ENCODE results near the gene TOLLIP. TPM values are rescaled to one million over a fixed set of nuclear protein-coding genes. Genes with fewer than 3 reads are reported as not detected.
"Not testable (repeated sequence)": the region's sequence is repeated elsewhere in the genome, so short reads cannot be mapped to it uniquely, and the experiment has no call there.

Gene TOLLIP
- 10 to 100 TPM; 44.1 to 46.4 TPM for total RNA-seq
- long read RNA-seq, donor 1, transcript TOLLIP-202 (6 exons, 3,617 nt): major isoform, 32 of 56 reads
- long read RNA-seq, donor 1, partial matches to known transcripts: 9 of 56 reads
- long read RNA-seq, donor 1, other reads (novel, unspliced or antisense): 15 of 56 reads
- long read RNA-seq, donor 2, transcript TOLLIP-202 (6 exons, 3,617 nt): major isoform, 106 of 131 reads
- long read RNA-seq, donor 2, partial matches to known transcripts: 8 of 131 reads
- long read RNA-seq, donor 2, other reads (novel, unspliced or antisense): 13 of 131 reads

DNA sequence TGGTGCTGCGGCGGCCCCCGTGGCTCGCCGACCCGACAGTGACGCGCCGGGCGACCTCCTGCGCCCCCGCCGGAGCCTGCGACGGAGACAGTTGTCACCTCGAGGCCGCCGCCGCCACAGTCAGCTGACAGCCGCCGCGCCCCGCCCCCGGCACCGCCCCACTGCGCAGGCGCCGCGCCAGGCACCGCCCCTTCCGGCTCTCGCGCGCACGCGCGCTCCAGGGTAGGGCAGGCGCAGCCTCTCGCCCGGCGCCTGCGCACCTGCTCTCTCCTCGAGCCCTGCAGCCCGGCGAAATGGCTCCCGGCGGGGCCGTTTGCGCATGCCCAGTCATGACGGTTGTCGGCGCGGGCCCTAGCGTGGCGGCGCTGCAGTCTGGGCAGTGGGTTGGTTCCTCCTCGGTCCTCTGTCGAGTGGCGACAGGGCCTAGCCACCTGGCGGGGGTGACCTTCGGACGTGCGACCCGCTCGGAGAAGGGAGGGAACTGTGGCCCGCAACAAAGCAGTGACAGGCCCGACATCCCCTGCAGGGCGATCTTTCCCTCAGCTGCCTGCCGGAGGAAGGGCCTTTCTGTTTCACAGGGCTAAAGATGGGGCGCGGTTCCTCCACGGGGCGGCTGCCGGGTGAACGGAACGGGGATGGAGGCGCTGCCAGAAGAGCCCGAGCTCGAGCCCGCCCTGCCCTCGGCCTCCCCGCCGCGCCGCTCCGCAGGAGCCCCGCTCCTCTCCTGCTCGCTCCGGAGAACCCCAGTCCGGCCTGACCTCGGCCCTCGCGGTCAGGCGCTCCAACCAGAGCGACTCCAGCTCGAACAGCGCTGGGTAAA lies at the start of gene TOLLIP:
Gene TOLLIP (minus strand): TSS at position 135 of the 820 bp plus-strand sequence. CDS start 134 bp downstream, at position 1.
- peak; percentile 99 for DNase-seq (ENCODE audit: low spot score)
- intact Hi-C loops (cut with DNase I): no loop called here

DNA sequence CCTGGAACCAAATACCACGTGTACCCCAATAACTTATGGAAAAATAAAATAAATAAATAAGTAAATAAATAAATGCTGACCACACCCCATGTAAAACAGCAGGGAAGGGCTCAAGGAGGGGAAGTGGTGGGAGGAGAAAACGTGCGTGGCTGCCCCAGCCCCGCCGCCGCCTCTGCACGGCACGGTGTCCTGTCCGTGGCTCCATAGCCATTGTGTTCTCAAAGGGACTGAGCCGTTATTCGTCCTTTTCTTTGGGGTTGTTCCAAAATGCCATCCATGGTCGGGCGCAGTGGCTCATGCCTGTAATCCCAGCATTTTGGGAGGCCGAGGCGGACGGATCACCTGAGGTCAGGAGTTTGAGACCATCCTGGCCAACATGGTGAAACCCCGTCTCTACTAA lies 49.5 kb upstream of the TOLLIP start:
- intact Hi-C loops (cut with DNase I); DNase-seq (ENCODE audit: low spot score): not testable (repeated sequence)

DNA sequence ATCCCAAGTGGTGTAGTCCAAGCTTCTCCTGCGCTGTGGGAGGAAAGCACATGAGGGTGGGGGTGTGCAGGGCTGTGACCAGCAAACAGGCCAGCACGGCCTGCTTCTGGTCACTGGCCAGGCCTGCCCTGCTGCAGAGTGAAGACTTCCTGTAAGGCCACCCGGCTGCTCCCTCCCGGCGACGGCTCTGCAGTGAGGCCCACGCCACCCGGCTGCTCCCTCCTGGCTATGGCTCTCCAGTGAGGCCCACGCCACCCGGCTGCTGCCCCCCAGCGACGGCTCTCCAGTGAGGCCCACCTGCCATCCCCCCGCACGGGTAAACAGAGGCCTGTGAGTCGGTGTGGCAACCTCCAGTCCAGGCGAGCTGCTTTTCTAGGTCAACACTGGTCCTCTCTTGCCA lies 48.9 kb upstream of the TOLLIP start:
- DNase-seq (ENCODE audit: low spot score): no peak
- intact Hi-C loops (cut with DNase I): no loop called here

DNA sequence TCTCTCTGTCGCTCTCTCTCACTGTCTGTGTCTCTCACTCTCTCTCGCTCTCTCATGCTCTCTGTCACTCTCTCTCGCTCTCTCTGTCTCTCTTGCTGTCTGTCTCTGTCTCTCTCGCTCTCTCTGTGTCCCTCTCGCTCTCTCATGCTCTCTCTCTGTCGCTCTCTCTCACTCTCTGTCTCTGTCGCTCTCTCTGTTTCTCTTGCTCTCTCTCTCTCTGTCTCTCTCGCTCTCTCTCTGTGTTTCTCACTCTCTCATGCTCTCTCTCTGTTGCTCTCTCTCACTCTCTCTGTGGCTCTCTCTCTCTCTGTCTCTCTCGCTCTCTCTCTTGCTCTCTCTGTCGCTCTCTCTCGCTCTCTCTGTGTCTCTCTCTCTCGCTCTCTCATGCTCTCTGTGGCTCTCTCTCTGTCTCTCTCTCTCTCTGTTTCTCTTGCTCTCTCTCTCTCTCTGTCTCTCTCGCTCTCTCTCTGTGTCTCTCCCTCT lies 47.1 kb upstream of the TOLLIP start:
- DNase-seq (ENCODE audit: low spot score): no peak
- intact Hi-C loops (cut with DNase I): no loop called here

DNA sequence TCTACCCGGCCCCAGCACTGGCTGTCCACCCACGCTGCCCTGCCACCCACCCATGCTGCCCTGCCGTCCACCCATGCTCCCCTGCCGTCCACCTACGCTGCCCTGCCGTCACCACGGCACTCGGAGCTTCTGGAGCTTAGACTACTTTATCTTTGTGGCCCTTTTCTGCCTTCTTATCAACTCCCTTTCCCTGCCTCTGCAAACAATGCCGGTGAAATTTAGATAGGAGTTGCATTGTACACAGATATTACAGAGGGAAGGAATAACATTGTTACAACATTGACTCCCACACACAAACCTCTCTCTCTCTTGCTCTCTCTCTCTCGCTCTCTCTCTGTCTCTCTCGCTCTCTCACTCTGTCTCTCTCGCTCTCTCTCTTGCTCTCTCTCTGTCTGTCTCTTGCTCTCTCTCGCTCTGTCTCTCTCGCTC lies 46.6 kb upstream of the TOLLIP start:
- intact Hi-C loops (cut with DNase I): no loop called here
- DNase-seq (ENCODE audit: low spot score): no peak

DNA sequence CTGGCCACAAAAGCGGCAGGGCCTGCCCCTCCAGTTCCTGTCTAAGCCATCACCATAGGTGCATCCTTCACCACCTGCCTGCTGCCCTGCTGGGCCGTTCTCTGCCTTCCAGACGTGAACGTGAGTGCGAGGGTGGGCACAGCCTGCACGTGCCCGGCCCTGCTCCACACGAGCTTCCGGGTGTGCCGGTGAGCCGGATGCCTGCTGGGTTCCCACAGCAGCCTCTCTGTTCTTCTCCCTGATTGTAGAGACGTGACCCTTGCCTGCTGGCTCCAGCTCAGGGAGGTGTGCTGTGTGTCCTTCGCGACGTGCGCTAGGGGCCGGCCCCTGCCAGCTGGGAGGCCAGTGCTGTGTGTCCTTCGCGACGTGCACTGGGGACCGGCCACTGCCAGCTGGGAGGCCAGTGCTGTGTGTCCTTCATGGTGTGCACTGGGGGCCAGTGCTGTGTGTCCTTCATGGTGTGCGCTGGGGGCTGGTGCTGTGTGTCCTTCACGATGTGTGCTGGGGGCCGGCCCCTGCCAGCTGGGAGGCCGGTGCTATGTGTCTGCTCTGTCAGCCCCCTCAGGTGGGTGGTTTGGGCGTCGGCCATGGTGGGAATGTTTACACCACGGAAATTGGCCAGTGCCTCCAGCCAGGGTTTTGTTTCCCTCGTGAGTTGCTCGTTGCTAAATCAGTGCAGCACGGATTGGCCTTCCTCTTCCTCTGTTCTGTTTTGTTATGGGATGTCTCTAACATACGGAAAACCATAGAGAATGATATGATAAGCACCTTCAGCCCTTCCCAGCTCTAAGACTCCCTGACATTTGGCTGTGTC lies 44.9 kb upstream of the TOLLIP start:
- intact Hi-C loops (cut with DNase I): no loop called here
- DNase-seq (ENCODE audit: low spot score): peak; percentile 66

DNA sequence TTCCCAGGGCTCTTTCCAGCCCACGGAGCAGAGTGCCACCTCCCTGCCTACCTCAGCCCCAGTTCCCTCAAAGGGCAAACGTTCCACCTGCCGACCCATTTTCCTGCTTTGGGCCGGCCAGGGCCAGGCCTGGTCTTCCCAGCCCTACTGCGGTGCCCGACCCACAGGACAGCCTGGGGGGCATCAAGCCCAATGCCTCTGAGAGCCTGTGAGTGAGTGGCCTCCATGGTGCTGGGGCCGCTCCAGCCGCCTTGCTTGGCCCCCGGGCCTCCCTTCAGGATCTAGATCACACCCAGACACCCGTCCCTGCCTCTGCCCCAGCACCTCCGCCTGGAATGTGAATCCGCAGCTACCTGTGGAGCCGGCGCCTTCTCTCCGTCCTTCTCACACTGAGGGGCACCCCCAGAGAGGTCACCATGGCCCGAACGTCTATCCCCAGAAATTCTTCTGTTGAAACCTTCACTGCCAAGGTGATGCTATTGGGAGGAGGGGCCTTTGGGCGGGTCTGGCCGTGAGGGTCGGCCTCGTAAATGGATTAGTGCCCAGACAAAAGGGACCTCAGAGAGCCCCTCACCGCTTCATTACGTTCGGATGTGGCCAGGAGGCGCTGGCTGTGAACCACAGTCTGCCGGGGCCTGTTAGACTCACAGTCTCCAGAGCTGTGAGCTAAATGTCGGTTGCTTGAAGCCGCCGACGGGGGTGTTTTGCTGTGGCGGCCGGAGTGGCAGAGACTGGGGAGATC lies 44.1 kb upstream of the TOLLIP start:
- intact Hi-C loops (cut with DNase I): no loop called here
- peak; percentile 55 for DNase-seq (ENCODE audit: low spot score)

DNA sequence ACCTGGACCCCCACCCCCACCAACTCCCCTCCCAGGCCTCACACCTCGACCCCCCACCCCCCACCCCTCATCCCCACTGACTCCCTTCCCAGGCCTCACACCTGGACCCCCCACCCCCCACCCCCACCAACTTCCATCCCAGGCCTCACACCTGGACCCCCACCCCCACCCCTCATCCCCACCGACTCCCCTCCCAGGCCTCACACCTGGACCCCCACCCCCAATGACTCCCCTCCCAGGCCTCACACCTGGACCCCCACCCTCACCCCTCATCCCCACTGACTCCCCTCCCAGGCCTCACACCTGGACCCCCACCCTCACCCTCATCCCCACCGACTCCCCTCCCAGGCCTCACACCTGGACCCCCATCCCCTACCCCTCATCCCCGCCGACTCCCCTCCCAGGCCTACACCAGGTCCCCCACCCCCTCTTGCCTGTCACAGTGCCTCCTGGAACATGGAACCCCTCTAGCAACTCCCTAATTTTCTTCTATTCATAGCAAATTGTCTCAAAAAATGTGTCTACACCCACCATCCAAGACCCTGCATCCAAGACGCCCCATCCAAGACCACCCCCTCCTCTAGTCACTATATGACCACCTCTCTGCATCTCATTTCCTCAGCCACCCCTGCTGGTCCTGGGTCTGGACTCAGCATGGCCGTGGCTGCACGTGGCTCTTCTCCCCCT lies 43.4 kb upstream of the TOLLIP start:
- peak; percentile 30 for DNase-seq (ENCODE audit: low spot score)
- intact Hi-C loops (cut with DNase I): no loop called here

DNA sequence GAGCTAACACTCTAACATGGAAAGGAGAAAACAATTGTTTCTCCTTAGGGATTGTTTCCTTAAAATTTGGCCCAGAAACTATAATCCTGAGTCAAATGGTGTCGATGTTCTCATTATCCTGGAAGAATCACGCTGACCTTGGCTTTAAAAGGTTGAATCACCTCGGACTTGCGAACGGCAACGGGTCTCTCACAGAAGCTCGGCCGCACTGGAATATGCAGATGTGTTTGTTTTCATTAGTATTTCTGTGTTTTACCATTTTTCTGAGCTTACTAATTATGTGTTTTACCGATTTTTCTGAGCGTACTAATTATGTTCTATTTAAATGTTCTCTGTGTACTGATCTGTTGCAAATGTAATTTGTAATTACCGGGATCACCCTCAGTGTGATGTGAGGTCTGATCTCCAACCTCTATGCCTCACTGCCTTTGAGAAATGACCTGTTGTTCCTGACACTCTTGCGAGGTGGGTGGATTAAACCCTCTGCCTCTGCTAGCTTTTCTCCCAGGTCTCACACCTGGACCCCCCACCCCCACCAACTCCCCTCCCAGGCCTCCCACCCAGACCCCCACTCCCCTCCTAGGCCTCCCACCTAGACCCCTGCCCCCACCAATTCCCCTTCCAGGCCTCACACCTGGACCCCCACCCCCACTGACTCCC lies 42.0 kb upstream of the TOLLIP start:
- intact Hi-C loops (cut with DNase I): no loop called here
- peak; percentile 51 for DNase-seq (ENCODE audit: low spot score)

DNA sequence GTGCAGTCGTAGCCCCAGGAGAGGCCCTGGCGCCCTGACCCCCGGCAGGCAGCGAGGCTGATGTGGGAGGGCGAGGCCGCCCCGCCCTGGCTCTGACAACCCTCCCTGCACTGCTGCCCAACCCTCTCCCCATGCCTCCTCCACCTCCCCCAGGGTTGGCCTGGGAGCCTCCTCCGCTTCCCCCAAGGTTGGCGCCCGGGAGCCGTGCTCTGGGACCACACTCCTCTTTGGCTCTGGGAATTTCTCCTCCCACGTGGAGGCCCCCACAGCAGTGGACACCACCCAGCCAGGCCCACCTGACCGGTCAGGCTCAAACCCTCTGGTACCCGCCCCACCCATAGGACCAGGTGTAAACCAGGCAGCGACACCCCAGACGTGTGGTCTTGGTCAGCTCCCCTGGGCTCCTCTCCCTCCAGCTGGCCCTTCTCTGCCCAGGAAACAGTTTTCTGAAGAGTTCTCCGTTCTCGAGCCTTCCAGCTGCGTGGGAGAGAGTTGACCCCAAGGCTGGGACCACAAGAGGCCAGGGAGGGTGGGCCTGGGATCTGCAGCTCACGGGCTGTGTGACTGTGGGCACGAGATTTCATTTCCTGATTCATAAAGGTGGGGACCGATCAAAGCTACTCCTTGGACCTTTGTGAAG lies 40.8 kb upstream of the TOLLIP start:
- peak; percentile 53 for DNase-seq (ENCODE audit: low spot score)
- intact Hi-C loops (cut with DNase I): no loop called here

DNA sequence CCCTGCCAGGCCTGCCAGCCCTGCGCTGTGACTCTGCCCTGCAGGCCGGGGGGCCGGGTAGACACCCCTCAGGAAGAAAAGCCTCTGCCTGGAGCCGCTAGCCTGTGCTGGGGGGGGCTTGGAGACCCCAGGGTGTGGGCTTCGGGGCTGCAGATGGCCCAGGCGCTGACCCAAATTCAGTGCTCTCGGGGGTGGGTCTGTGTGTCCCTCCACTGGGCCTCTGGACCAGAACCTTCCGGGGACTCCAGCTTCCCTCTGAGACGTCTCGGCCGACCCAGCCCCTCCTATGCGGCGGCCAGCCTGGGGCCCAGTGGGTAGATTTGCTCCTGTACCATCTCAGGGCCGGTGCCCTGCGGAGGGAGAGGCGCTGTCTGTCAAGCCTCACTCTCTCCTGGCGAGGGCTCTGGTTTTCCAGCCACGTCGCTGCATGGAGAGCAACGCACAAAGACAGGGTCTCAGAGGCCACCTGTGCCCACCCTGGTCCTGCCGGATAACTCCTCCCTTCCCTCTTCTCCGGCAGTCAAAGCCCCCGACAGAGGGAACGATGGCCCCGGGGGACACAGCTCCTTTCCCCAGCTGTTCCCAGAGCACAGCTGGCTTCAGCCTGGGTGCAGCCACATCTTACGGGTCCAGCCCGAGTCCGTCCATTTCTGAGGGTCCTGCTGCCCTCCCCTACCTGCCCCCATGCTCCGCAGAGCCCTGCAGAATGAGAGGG lies 40.1 kb upstream of the TOLLIP start:
- intact Hi-C loops (cut with DNase I): no loop called here
- DNase-seq (ENCODE audit: low spot score): peak; percentile 80

DNA sequence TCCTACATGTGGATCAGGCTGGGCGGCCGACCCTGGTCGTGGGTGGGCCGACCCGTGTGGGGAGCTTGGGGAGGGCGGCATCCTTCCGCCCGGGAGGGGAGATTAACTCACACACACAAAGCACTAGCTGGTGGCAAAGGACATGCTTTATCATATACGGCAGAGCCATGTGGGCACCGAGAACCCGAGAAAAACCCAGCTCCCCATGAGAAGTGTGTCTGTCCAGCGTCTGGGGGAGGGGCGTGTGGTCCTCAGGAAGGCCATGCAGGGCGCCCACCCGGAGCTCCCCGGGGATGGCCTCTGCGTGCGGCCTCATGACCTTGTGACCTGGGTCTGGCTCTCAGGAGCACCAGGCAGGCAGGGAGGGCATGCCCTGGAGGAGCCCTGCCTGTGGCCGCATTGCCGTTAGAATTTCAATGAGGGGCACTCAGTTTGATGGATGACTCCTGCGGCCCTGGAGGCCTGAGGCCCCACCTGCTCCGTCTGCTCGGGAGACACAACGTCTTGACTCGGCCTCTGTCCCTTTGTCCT lies 39.4 kb upstream of the TOLLIP start:
- DNase-seq (ENCODE audit: low spot score): peak; percentile 62
- intact Hi-C loops (cut with DNase I): no loop called here

DNA sequence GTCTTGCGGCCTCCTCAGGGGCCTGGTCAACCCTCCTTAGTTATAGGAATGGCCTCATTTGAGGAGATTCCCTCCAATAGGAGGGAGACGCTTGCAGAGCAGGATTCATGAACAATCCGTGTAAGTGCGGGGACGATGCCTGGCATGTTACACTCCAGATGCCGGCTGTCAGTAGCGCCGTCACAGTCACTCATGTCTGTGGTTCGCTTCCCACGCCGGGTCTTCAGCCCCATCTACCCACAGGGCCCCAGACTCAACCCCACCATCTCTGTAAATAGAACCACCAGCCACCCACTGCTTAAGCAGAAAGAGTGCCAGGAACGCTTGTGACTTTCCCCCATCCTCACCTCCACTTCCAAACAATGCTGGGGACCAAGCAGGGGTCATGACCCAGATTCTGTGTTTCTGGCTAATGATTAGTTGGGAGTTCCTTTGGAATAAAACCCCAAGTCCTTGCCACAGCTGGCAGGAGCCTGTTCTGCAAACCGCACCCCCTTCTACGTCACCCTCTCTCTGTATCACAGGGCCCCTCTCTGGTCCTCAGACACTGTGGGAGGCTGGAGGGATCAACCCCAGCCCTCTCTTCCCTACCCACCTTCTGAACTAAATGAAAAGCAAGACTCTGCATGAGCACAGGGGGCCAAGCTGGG lies 38.8 kb upstream of the TOLLIP start:
- peak; percentile 67 for DNase-seq (ENCODE audit: low spot score)
- intact Hi-C loops (cut with DNase I): no loop called here

DNA sequence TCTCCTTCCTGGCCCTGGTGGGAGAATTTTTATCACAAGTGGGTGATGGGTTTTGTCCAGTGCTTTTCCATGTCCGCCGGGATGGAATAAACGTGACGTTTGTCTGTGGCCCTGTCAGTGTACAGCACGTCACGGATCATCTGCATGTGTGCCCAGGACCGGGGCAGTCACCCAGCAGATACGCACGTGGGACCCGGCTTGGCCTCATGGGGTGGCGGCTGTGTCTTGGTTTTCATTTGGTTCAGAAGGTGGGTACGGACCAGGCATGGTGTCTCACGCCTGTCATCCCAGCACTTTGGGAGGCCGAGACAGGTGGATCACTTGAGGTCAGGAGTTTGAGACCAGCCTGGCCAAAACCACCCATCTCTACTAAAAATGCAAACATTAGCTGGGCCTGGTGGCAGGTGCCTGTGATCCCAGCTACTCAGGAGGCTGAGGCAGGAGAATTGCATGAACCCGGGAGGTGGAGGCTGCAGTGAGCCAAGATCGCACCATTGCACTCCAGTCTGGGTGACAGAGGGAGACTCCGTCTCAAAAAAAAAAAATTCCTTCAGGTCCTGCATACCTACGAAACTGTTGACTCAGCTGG lies 38.1 kb upstream of the TOLLIP start:
- intact Hi-C loops (cut with DNase I): not testable (repeated sequence)
- peak; percentile 65 for DNase-seq (ENCODE audit: low spot score)

DNA sequence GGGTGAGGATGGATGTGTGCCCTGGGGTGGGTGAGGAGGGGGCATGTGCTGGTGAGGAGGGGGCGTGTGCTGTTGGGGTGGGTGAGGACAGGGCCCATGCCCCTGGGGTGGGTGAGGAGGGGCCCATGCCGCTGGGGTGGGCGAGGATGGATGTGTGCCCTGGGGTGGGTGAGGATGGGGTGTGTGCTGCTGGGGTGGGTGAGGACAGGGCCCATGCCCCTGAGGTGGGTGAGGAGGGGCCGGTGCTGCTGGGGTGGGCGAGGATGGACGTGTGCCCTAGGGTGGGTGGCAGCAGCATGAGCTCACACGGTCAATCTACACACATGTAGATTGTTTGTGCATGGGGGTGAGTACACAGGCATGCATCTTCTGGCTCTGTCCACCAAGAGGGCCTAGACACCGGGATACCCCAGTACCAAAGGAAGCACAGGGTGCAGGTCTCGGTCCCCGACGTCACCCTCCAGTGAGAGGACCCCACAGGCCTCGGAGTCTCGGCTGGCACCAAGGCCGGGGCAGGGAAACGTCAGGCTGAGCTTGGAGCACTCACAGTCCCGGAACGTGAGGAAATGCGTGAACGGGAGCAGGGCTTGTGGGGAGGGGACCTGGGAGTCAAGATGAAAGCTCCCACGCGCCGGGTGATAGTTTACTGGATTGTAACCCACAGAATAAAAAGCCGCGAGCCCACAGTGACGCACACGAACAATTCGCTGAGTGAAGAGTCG lies 37.4 kb upstream of the TOLLIP start:
- intact Hi-C loops (cut with DNase I): no loop called here
- DNase-seq (ENCODE audit: low spot score): peak; percentile 77

All from posterior vena cava (tissue), 2 donors.